Kidney glomerular epithelial cell (primary cell): ENCODE measurements around the gene IZUMO1R.
"Not testable (repeated sequence)": the region's sequence is repeated elsewhere in the genome, so short reads cannot be mapped to it uniquely, and the experiment has no call there.

Experiments
- DNase-seq: peaks from one replicate; lab custom pipeline; 2025; lab: John Stamatoyannopoulos, UW

Gene IZUMO1R

GRCh38 chr11:94326947-94327346 is 22.6 kb downstream of the IZUMO1R start:
- DNase-seq = no peak

DNA sequence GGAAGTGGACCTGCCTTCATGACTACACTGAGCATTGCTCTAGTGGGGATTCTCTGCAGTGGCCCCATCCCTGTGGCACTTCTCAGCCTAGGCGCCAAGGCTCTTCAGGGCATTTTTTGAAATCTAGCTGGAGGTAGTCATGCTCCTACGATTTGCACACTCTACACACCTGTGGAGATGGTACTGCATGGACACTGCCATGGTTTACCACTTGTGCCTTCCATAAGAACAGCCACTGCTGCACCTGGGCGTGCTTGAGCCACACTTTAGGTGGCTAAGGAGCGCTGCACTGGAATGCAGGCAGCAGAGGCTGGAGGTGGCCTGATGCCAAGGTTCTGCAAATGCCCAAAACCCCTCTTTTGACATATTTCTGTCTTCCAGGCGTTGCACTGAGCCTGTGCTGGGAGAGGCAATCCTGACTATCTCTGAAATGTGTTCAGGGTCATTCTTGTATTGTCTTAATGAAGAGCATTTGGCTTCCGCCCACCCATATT is 24.3 kb downstream of the IZUMO1R start:
- DNase-seq = no peak

- DNase-seq = no peak
These were observed 25.1 kb downstream of the IZUMO1R start for GRCh38 chr11:94329501-94329900.

DNA sequence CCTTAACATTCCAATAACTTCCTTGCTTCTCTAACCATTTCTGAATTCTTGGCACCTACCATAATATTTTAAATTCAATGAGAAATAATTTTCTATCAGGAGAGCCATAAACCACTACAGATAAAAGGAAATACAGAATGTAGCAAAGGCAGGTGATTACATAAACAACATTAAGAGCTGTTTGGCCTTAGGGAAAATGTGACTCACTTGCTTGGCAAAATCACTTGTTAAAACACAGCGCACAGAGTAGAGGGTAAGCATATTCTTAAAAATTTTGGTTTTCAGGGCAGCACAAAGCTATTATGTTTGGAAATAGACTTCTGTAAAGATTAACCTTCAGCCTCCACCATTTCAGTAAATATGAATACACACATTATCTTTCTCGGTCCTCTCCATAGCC is 26.4 kb downstream of the IZUMO1R start:
- DNase-seq = no peak

DNA sequence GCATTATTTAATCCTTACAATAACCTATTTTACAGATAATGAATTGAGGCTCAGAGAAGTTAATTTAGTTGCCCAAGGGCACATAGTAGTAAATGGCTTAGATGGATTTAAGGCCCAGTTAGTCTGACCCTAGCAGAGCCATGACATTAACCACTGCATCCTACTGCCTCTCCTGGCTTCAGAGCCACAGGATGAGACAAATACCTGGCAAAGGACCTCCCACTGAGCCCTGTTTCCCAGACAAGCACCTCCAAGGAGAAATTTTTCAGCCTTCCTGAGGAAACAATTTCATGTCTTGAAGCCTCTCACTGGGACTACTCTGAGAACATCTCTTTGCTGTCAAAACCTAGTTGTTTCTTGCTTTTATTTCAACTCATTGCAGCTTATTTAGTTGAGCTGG is 28.4 kb downstream of the IZUMO1R start:
- no peak for DNase-seq

- DNase-seq = no peak
These were observed 31.7 kb downstream of the IZUMO1R start for GRCh38 chr11:94336033-94336432.

DNA sequence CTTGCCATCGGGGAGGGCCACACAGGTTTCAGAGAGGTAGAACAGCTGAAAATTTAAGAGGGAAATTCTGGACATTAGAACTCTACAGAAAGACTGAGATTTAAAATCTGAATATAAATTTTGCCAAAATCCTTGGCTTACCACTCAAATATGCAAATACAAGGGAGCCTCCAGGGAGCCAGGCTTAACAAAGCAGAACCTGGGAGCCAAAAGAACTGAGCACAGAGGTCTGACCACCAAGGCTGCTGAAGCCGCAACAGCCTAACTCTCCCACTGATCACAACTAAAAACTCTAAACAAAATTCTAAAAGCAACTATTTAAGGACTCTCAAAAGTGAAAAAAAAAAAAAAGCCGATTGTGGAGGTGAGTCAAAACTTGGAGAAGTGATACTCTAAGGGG is 34.3 kb downstream of the IZUMO1R start:
- DNase-seq = no peak

DNA sequence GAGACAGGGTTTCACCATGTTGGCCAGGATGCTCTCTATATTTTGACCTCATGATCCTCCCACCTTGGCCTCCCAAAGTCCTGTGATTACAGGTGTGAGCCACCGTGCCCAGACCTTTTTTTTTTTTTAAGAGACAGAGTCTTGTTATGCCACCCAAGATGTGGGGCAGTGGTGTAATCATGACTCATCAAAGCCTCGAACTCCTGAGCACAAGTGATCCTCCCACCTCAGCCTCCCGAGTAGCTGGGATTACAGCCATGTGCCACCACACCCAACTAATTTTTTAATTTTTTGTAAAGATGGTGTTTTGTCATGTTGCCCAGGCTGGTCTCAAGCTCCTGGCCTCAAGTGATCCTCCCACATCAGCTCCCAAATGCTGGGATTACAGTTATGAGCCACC is 37.9 kb downstream of the IZUMO1R start:
- no peak for DNase-seq

DNA sequence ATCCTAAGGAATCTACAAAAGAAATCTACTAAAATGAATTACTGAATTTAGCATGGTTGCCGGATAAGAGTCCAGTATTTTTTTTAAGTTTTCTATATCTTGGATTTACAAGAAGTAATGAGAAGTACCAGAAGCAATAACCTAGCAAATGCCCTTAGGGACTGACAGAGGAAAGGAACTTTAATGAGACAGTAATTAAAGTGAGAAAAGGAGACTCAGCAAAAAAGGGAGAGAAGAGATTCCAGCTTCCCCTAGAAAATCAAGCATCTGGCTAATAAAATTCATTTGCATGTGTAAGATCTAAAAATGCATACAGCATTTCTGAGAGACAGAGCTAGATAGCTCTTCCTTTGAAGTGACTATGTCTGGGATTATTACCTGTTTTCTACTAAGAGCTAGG is 39.1 kb downstream of the IZUMO1R start:
- DNase-seq = no peak

GRCh38 chr11:94346311-94346710 is 41.9 kb downstream of the IZUMO1R start:
- not testable (repeated sequence) for DNase-seq

- DNase-seq = not testable (repeated sequence)
These were observed 46.6 kb downstream of the IZUMO1R start for GRCh38 chr11:94350850-94351563.
